ENCODE data around the gene RNF126. TPM values are rescaled to one million over a fixed set of nuclear protein-coding genes. Genes with fewer than 3 reads are reported as not detected.
"Not testable (repeated sequence)": the region's sequence is repeated elsewhere in the genome, so short reads cannot be mapped to it uniquely, and the experiment has no call there.

RNF126 gene
- total RNA-seq, 8 experiments from 2014 or later: 9.3 to 54.5 (median 22.7) TPM

DNA sequence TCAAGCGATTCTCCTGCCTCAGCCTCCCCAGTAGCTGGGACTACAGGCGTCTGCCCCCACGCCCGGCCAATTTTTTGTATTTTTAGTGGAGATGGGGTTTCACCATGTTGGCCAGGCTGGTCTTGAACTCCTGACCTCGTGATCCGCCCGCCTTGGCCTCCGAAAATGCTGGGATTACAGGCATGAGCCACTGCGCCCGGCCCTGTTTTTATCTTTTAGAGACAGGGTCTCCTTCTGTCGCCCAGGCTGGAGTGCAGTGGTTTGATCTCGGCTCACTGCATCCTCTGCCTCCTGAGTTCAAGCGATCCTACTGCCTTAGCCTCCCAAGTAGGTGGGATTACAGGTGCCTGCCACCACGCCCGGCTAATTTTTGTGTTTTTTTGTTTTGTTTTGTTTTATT is 35.5 kb upstream of the RNF126 start:
- H3K4me3 ChIP-seq; ATAC-seq (replicated peaks in 6 of 8); H3K27ac ChIP-seq; H3K4me1 ChIP-seq (replicated peaks in 1 of 2); in situ Hi-C loops (cut with MboI; ENCODE audit: low pct_unique_long_range_greater_than_20kb in 2 of 9, low sequenced_read_pairs in 9 of 9, unreplicated experiment in 9 of 9): not testable (repeated sequence)
- WGBS, 10 experiments: 82 to 88% (median 86%) methylated on average over 2 to 8 of the region's 15 CpGs; no CpG with 5 or more reads in 7 of the 10 experiments

- 50 to 88% (median 76%) methylated on average over 2 to 13 of the region's 31 CpGs; no CpG with 5 or more reads in 7 of the 10 experiments for WGBS, 10 experiments
- H3K27ac ChIP-seq: no peak within 1 kb of the TSS
- H3K4me1 ChIP-seq (replicated peaks in 1 of 2): peaks cover 4 to 6% of the 10 kb centered on the region in 2 donors
- in situ Hi-C loops (cut with MboI; ENCODE audit: low pct_unique_long_range_greater_than_20kb in 2 of 9, low sequenced_read_pairs in 9 of 9, unreplicated experiment in 9 of 9): no loop called here
- peak in 4 of 8 experiments; percentile 21 to 24 (median 22) for ATAC-seq (replicated peaks in 6 of 8)
- no peak within 1 kb of the TSS for H3K4me3 ChIP-seq
Measured at GRCh38 chr19:695352-695949, 32.4 kb upstream of the RNF126 start, which contains the start of gene PRSS57. PRSS57 (minus strand) TSS chr19:695452; CDS start chr19:695430, 22 bp downstream.

- Histone ChIP-seq H3K4me3 (no peak overlapping the region), H3K4me1 (replicated peaks in 1 of 2) (peaks cover 4 to 6% of the 10 kb centered on the region in 2 donors), H3K27ac (no peak overlapping the region)
- peak in 4 of 8 experiments; percentile 12 to 35 (median 29) for ATAC-seq (replicated peaks in 6 of 8)
- in situ Hi-C loops (cut with MboI; ENCODE audit: low pct_unique_long_range_greater_than_20kb in 2 of 9, low sequenced_read_pairs in 9 of 9, unreplicated experiment in 9 of 9): no loop called here
- WGBS, 10 experiments: 68 to 100% (median 90%) methylated on average over 1 to 8 of the region's 41 CpGs; no CpG with 5 or more reads in 7 of the 10 experiments
Measured at GRCh38 chr19:694481-695351, 31.7 kb upstream of the RNF126 start.

- 68 to 93% (median 81%) methylated on average over 1 to 7 of the region's 18 CpGs; no CpG with 5 or more reads in 6 of the 10 experiments for WGBS, 10 experiments
- Histone ChIP-seq H3K27ac (no peak overlapping the region), H3K4me1 (replicated peaks in 1 of 2) (peaks cover 2% of the 10 kb centered on the region in 2 donors), H3K4me3 (no peak overlapping the region)
- peak in 1 of 8 experiments; percentile 9 for ATAC-seq (replicated peaks in 6 of 8)
- in situ Hi-C loops (cut with MboI; ENCODE audit: low pct_unique_long_range_greater_than_20kb in 2 of 9, low sequenced_read_pairs in 9 of 9, unreplicated experiment in 9 of 9): no loop called here
Measured at GRCh38 chr19:690203-690602, 27.2 kb upstream of the RNF126 start.

GRCh38 chr19:688992-689391 is 26.0 kb upstream of the RNF126 start:
- Histone ChIP-seq H3K4me1 (replicated peaks in 1 of 2) (no peaks in the 10 kb centered on the region), H3K27ac (no peak overlapping the region), H3K4me3 (no peak overlapping the region)
- no peak for ATAC-seq (replicated peaks in 6 of 8)
- in situ Hi-C loops (cut with MboI; ENCODE audit: low pct_unique_long_range_greater_than_20kb in 2 of 9, low sequenced_read_pairs in 9 of 9, unreplicated experiment in 9 of 9): no loop called here
- 94% methylated on average over 9 of the region's 17 CpGs; no CpG with 5 or more reads in 9 of the 10 experiments for WGBS, 10 experiments

DNA sequence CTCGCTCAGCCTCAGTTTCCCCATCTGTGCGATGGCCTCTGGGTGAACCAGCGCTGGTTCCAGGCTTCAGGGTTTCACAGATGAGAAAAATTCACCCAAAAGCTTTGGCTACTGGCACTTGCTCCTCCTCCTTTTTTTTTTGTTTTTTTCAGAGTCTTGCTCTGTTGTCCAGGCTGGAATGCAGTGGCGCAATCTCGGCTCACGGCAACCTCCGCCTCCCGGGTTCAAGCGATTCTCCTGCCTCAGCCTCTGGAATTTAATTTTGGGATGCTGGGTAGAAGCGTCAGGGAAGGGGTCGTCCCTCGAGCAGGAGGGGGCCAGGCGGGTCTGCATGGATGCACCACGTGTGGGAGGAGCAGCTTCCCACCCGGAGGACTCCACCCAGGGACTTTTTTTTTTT is 25.2 kb upstream of the RNF126 start:
- H3K27ac ChIP-seq: no peak overlapping the region
- in situ Hi-C loops (cut with MboI; ENCODE audit: low pct_unique_long_range_greater_than_20kb in 2 of 9, low sequenced_read_pairs in 9 of 9, unreplicated experiment in 9 of 9): no loop called here
- no peaks in the 10 kb centered on the region for H3K4me1 ChIP-seq (replicated peaks in 1 of 2)
- 3 to 96% (median 76%) methylated on average over 1 to 10 of the region's 15 CpGs; no CpG with 5 or more reads in 2 of the 10 experiments for WGBS, 10 experiments
- peak in 1 of 8 experiments; percentile 6 for ATAC-seq (replicated peaks in 6 of 8)
- no peak overlapping the region for H3K4me3 ChIP-seq

GRCh38 chr19:687569-688166 is 24.7 kb upstream of the RNF126 start:
- no peaks in the 10 kb centered on the region for H3K4me1 ChIP-seq (replicated peaks in 1 of 2)
- no peak overlapping the region for H3K27ac ChIP-seq
- no peak overlapping the region for H3K4me3 ChIP-seq
- in situ Hi-C loops (cut with MboI; ENCODE audit: low pct_unique_long_range_greater_than_20kb in 2 of 9, low sequenced_read_pairs in 9 of 9, unreplicated experiment in 9 of 9): no loop called here
- ATAC-seq (replicated peaks in 6 of 8): no peak
- 73 to 100% (median 89%) methylated on average over 1 to 10 of the region's 11 CpGs; no CpG with 5 or more reads in 3 of the 10 experiments for WGBS, 10 experiments

GRCh38 chr19:686589-687297 is 23.7 kb upstream of the RNF126 start:
- no peak overlapping the region for H3K4me3 ChIP-seq
- no peak overlapping the region for H3K27ac ChIP-seq
- in situ Hi-C loops (cut with MboI; ENCODE audit: low pct_unique_long_range_greater_than_20kb in 2 of 9, low sequenced_read_pairs in 9 of 9, unreplicated experiment in 9 of 9): no loop called here
- no peak for ATAC-seq (replicated peaks in 6 of 8)
- no peaks in the 10 kb centered on the region for H3K4me1 ChIP-seq (replicated peaks in 1 of 2)
- WGBS, 10 experiments: 0 to 75% (median 53%) methylated on average over 1 to 5 of the region's 17 CpGs; no CpG with 5 or more reads in 2 of the 10 experiments

DNA sequence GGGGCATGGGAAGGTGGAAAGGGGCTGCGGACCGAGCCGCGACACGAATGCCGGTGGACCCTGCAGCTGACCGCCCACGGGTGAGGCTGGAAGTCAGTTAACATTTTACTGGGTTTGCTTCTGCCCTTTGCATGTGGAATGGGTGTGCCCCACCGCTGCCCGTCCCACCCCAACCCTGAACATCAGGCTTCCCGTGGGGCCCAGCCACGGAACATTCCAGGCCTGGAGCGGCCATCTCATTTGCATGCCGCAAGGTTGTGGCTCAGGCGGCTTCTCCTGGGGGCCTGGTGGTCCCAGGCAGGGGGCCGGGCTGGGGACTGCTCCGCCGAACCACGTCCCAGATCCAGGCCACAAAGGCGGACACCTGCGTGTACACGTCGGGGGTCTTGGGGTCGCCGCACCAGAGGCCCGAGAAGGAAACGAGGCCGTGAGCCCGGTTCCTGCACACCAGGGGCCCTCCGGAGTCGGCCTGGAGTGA is 22.5 kb upstream of the RNF126 start:
- ATAC-seq (replicated peaks in 6 of 8): peak in 1 of 8 experiments; percentile 16
- in situ Hi-C loops (cut with MboI; ENCODE audit: low pct_unique_long_range_greater_than_20kb in 2 of 9, low sequenced_read_pairs in 9 of 9, unreplicated experiment in 9 of 9): no loop called here
- H3K4me3 ChIP-seq: no peak overlapping the region
- H3K4me1 ChIP-seq (replicated peaks in 1 of 2): peaks cover 5 to 6% of the 10 kb centered on the region in 2 donors
- H3K27ac ChIP-seq: no peak overlapping the region
- WGBS, 10 experiments: no CpG with 5 or more reads among the region's 31 CpGs

DNA sequence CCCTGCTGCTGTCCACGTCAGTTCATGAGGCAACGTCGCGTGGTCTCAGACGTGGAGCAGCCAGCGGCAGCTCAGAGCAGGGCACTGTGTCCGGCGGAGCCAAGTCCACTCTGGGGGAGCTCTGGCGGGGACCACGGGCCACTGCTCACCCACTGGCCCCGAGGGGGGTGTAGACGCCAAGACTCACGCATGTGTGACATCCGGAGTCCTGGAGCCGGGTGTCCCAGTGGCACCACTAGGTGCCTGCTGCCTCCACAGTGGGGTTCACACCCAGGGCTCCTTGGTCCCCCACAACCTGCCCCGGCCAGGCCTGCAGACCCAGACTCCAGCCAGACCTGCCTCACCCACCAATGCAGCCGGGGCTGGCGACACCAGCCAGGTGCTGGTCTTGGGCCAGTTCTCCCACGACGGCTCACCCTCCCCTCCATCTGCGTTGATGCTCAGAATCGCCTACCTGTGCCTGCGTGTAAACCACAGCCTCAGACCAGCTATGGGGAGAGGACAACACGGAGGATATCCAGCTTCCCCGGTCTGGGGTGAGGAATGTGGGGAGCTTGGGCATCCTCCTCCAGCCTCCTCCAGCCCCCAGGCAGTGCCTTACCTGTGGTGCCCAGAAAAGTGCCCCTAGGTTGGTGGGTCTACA is 19.8 kb upstream of the RNF126 start:
- Histone ChIP-seq H3K4me3 (no peak overlapping the region), H3K27ac (no peak overlapping the region), H3K4me1 (replicated peaks in 1 of 2) (peaks cover 15 to 17% of the 10 kb centered on the region in 2 donors)
- in situ Hi-C loops (cut with MboI; ENCODE audit: low pct_unique_long_range_greater_than_20kb in 2 of 9, low sequenced_read_pairs in 9 of 9, unreplicated experiment in 9 of 9): no loop called here
- ATAC-seq (replicated peaks in 6 of 8): no peak
- 60 to 100% (median 96%) methylated on average over 1 to 14 of the region's 25 CpGs; no CpG with 5 or more reads in 5 of the 10 experiments for WGBS, 10 experiments

DNA sequence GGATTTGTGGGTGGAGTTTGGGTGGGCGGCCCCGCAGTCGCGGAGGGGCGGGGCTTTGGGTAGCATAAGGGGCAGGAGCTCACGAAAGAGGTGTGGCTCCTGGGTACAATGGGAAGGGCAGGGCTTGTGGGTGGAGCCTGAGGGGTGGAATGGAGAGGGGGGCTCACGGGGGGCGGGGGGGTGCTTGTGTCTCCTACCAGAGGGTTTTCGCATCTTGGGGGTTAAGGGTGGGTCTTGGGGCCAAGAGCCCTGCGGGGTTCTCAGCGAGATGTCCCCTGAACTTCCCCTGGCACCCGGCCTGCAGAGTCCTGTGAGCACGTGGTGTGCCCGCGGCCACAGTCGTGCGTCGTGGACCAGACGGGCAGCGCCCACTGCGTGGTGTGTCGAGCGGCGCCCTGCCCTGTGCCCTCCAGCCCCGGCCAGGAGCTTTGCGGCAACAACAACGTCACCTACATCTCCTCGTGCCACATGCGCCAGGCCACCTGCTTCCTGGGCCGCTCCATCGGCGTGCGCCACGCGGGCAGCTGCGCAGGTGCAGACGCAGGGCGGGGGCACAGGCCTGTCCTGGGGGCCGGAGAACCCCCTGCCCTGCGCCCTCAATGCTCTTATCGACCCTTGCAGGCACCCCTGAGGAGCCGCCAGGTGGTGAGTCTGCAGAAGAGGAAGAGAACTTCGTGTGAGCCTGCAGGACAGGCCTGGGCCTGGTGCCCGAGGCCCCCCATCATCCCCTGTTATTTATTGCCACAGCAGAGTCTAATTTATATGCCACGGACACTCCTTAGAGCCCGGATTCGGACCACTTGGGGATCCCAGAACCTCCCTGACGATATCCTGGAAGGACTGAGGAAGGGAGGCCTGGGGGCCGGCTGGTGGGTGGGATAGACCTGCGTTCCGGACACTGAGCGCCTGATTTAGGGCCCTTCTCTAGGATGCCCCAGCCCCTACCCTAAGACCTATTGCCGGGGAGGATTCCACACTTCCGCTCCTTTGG is 18.3 kb upstream of the RNF126 start:
- WGBS, 10 experiments: 95 to 100% (median 100%) methylated on average over 2 to 4 of the region's 54 CpGs; no CpG with 5 or more reads in 7 of the 10 experiments
- in situ Hi-C loops (cut with MboI; ENCODE audit: low pct_unique_long_range_greater_than_20kb in 2 of 9, low sequenced_read_pairs in 9 of 9, unreplicated experiment in 9 of 9): no loop called here
- H3K4me3 ChIP-seq: peak overlapping the region; percentile 39 to 76 (median 42)
- H3K4me1 ChIP-seq (replicated peaks in 1 of 2): peaks cover 24 to 29% of the 10 kb centered on the region in 2 donors
- H3K27ac ChIP-seq: peak overlapping the region; percentile 92 to 94
- no peak for ATAC-seq (replicated peaks in 6 of 8)
